Measurements from ENCODE around the gene ZNF689. TPM values are rescaled to one million over a fixed set of nuclear protein-coding genes. Genes with fewer than 3 reads are reported as not detected.

ZNF689 gene
- polyA plus RNA-seq = 8.6 TPM
- long read RNA-seq, donor 1, partial matches to known transcripts = 0 of 2 reads
- long read RNA-seq, donor 1, other reads (novel, unspliced or antisense) = 0 of 2 reads
- long read RNA-seq, donor 2, partial matches to known transcripts = 0 of 3 reads
- long read RNA-seq, donor 2, other reads (novel, unspliced or antisense) = 0 of 3 reads
- long read RNA-seq, donor 3 = 0 reads
- long read RNA-seq, donor 4 = 0 reads
- long read RNA-seq, donor 5, partial matches to known transcripts = 0 of 2 reads
- long read RNA-seq, donor 5, other reads (novel, unspliced or antisense) = 0 of 2 reads
- long read RNA-seq, donor 6, partial matches to known transcripts = 0 of 3 reads
- long read RNA-seq, donor 6, other reads (novel, unspliced or antisense) = 0 of 3 reads
- long read RNA-seq, donor 7, partial matches to known transcripts = 0 of 1 reads
- long read RNA-seq, donor 7, other reads (novel, unspliced or antisense) = 0 of 1 reads
- long read RNA-seq, donor 8, transcript ZNF689-201 (3 exons, 3,547 nt) = major isoform, 6 of 6 reads
- long read RNA-seq, donor 8, partial matches to known transcripts = 0 of 6 reads
- long read RNA-seq, donor 8, other reads (novel, unspliced or antisense) = 0 of 6 reads
- long read RNA-seq, donor 9, partial matches to known transcripts = 23 of 24 reads
- long read RNA-seq, donor 9, other reads (novel, unspliced or antisense) = 0 of 24 reads
- long read RNA-seq, donor 10, transcript ZNF689-201 (3 exons, 3,547 nt) = major isoform, 5 of 6 reads
- long read RNA-seq, donor 10, partial matches to known transcripts = 0 of 6 reads
- long read RNA-seq, donor 10, other reads (novel, unspliced or antisense) = 0 of 6 reads
- long read RNA-seq, donor 11, partial matches to known transcripts = 16 of 18 reads
- long read RNA-seq, donor 11, other reads (novel, unspliced or antisense) = 0 of 18 reads

- Histone ChIP-seq H3K27me3 (ENCODE audit: control insufficient read depth, insufficient read depth, low read length) (no peaks in the 10 kb centered on the region), H3K9me3 (ENCODE audit: control insufficient read depth, low read depth, low read length) (no peaks in the 10 kb centered on the region), H3K4me3 (ENCODE audit: low read length) (peak within 1 kb of the TSS; percentile 72), H3K36me3 (ENCODE audit: control insufficient read depth, insufficient read depth, low read length) (peaks cover 15% of the 10 kb centered on the region), H3K4me1 (ENCODE audit: control insufficient read depth, insufficient read depth, low read length) (peaks cover 3% of the 10 kb centered on the region), H3K27ac (ENCODE audit: low read length) (peak within 1 kb of the TSS; percentile 90)
- WGBS (ENCODE audit: insufficient coverage, low lambda C conversion rate) = no CpG with 5 or more reads among the region's 63 CpGs
- DNase-seq = peak; percentile 95 to 99
These were observed at the start of gene ZNF689 for GRCh38 chr16:30609926-30610839. Gene ZNF689 (minus strand): TSS chr16:30610389. CDS start chr16:30610041, 348 bp downstream.

GRCh38 chr16:30658731-30659506 is 48.7 kb upstream of the ZNF689 start:
- no CpG with 5 or more reads among the region's 64 CpGs for WGBS (ENCODE audit: insufficient coverage, low lambda C conversion rate)
- peaks cover 34% of the 10 kb centered on the region for H3K4me1 ChIP-seq (ENCODE audit: control insufficient read depth, insufficient read depth, low read length)

GRCh38 chr16:30657866-30658730 is 47.9 kb upstream of the ZNF689 start, which contains the start of gene FBRS:
Gene FBRS (plus strand): TSS chr16:30658431. CDS start chr16:30659519, 1,088 bp downstream.
- DNase-seq = peak; percentile 100
- peaks cover 54% of the 10 kb centered on the region for H3K36me3 ChIP-seq (ENCODE audit: control insufficient read depth, insufficient read depth, low read length)

More at GRCh38 chr16:30658731-30659506, 48.7 kb upstream of the ZNF689 start:
- H3K27ac ChIP-seq (ENCODE audit: low read length) = peak overlapping the region; percentile 97
- DNase-seq = peak in 1 of 2 donors; percentile 99
- H3K36me3 ChIP-seq (ENCODE audit: control insufficient read depth, insufficient read depth, low read length) = peaks cover 56% of the 10 kb centered on the region
- H3K27me3 ChIP-seq (ENCODE audit: control insufficient read depth, insufficient read depth, low read length) = no peaks in the 10 kb centered on the region
- no peaks in the 10 kb centered on the region for H3K9me3 ChIP-seq (ENCODE audit: control insufficient read depth, low read depth, low read length)
- H3K4me3 ChIP-seq (ENCODE audit: low read length) = peak overlapping the region; percentile 69

GRCh38 chr16:30656974-30657865 is 47.0 kb upstream of the ZNF689 start:
- WGBS (ENCODE audit: insufficient coverage, low lambda C conversion rate) = no CpG with 5 or more reads among the region's 32 CpGs
- Histone ChIP-seq H3K4me1 (ENCODE audit: control insufficient read depth, insufficient read depth, low read length) (peaks cover 28% of the 10 kb centered on the region), H3K36me3 (ENCODE audit: control insufficient read depth, insufficient read depth, low read length) (peaks cover 50% of the 10 kb centered on the region), H3K27me3 (ENCODE audit: control insufficient read depth, insufficient read depth, low read length) (no peaks in the 10 kb centered on the region), H3K9me3 (ENCODE audit: control insufficient read depth, low read depth, low read length) (no peaks in the 10 kb centered on the region), H3K4me3 (ENCODE audit: low read length) (peak overlapping the region; percentile 53), H3K27ac (ENCODE audit: low read length) (peak overlapping the region; percentile 87)
- DNase-seq = no peak

More at GRCh38 chr16:30657866-30658730, 47.9 kb upstream of the ZNF689 start, which contains the start of gene FBRS:
- H3K4me1 ChIP-seq (ENCODE audit: control insufficient read depth, insufficient read depth, low read length) = peaks cover 34% of the 10 kb centered on the region
- no peaks in the 10 kb centered on the region for H3K9me3 ChIP-seq (ENCODE audit: control insufficient read depth, low read depth, low read length)
- H3K4me3 ChIP-seq (ENCODE audit: low read length) = peak within 1 kb of the TSS; percentile 69
- no CpG with 5 or more reads among the region's 86 CpGs for WGBS (ENCODE audit: insufficient coverage, low lambda C conversion rate)
- H3K27ac ChIP-seq (ENCODE audit: low read length) = peak within 1 kb of the TSS; percentile 97
- H3K27me3 ChIP-seq (ENCODE audit: control insufficient read depth, insufficient read depth, low read length) = no peaks in the 10 kb centered on the region

GRCh38 chr16:30656388-30656787 is 46.2 kb upstream of the ZNF689 start:
- no peaks in the 10 kb centered on the region for H3K9me3 ChIP-seq (ENCODE audit: control insufficient read depth, low read depth, low read length)
- H3K27me3 ChIP-seq (ENCODE audit: control insufficient read depth, insufficient read depth, low read length) = no peaks in the 10 kb centered on the region
- no peak overlapping the region for H3K4me3 ChIP-seq (ENCODE audit: low read length)
- no peak overlapping the region for H3K27ac ChIP-seq (ENCODE audit: low read length)
- no peak for DNase-seq
- 100% methylated on average over 2 of the region's 8 CpGs for WGBS (ENCODE audit: insufficient coverage, low lambda C conversion rate)
- H3K4me1 ChIP-seq (ENCODE audit: control insufficient read depth, insufficient read depth, low read length) = peaks cover 20% of the 10 kb centered on the region
- peaks cover 42% of the 10 kb centered on the region for H3K36me3 ChIP-seq (ENCODE audit: control insufficient read depth, insufficient read depth, low read length)

- H3K4me3 ChIP-seq (ENCODE audit: low read length) = no peak overlapping the region
- H3K27me3 ChIP-seq (ENCODE audit: control insufficient read depth, insufficient read depth, low read length) = no peaks in the 10 kb centered on the region
- DNase-seq = no peak
- H3K9me3 ChIP-seq (ENCODE audit: control insufficient read depth, low read depth, low read length) = no peaks in the 10 kb centered on the region
- peaks cover 39% of the 10 kb centered on the region for H3K36me3 ChIP-seq (ENCODE audit: control insufficient read depth, insufficient read depth, low read length)
- no peak overlapping the region for H3K27ac ChIP-seq (ENCODE audit: low read length)
- no CpG with 5 or more reads among the region's 12 CpGs for WGBS (ENCODE audit: insufficient coverage, low lambda C conversion rate)
- H3K4me1 ChIP-seq (ENCODE audit: control insufficient read depth, insufficient read depth, low read length) = peaks cover 17% of the 10 kb centered on the region
These were observed 45.7 kb upstream of the ZNF689 start for GRCh38 chr16:30655815-30656347.

- H3K4me1 ChIP-seq (ENCODE audit: control insufficient read depth, insufficient read depth, low read length) = peaks cover 12% of the 10 kb centered on the region
- H3K4me3 ChIP-seq (ENCODE audit: low read length) = no peak overlapping the region
- no peaks in the 10 kb centered on the region for H3K27me3 ChIP-seq (ENCODE audit: control insufficient read depth, insufficient read depth, low read length)
- no peaks in the 10 kb centered on the region for H3K9me3 ChIP-seq (ENCODE audit: control insufficient read depth, low read depth, low read length)
- peaks cover 39% of the 10 kb centered on the region for H3K36me3 ChIP-seq (ENCODE audit: control insufficient read depth, insufficient read depth, low read length)
- no peak overlapping the region for H3K27ac ChIP-seq (ENCODE audit: low read length)
- no CpG with 5 or more reads among the region's 18 CpGs for WGBS (ENCODE audit: insufficient coverage, low lambda C conversion rate)
- DNase-seq = no peak
These were observed 44.7 kb upstream of the ZNF689 start for GRCh38 chr16:30654856-30655255.

- Histone ChIP-seq H3K27me3 (ENCODE audit: control insufficient read depth, insufficient read depth, low read length) (no peaks in the 10 kb centered on the region), H3K36me3 (ENCODE audit: control insufficient read depth, insufficient read depth, low read length) (peaks cover 39% of the 10 kb centered on the region), H3K27ac (ENCODE audit: low read length) (no peak overlapping the region), H3K4me3 (ENCODE audit: low read length) (no peak overlapping the region), H3K4me1 (ENCODE audit: control insufficient read depth, insufficient read depth, low read length) (peaks cover 14% of the 10 kb centered on the region), H3K9me3 (ENCODE audit: control insufficient read depth, low read depth, low read length) (no peaks in the 10 kb centered on the region)
- no CpG with 5 or more reads among the region's 18 CpGs for WGBS (ENCODE audit: insufficient coverage, low lambda C conversion rate)
- DNase-seq = no peak
These were observed 42.5 kb upstream of the ZNF689 start for GRCh38 chr16:30652718-30653117.

Measured in large intestine (tissue), 12 donors.